Heart left ventricle (tissue), 16 donors: Measurements from ENCODE around the gene LAMA2. TPM values are rescaled to one million over a fixed set of nuclear protein-coding genes. Genes with fewer than 3 reads are reported as not detected.

Source experiments
- ATAC-seq, 4 donors: fragments of 200-7000 bp; cut with Tn5 transposase; one replicate each; pipeline ENCODE4 v1.9.1; 2020 to 2022; ENCODE audit warnings: moderate library complexity in 4 of 4, mild to moderate bottlenecking in 3 of 4, moderate number of reproducible peaks in 1 of 4
- DNase-seq, 5 donors: peaks; one replicate each; pipeline ENCODE4 v3.0.0-alpha.2; 2020
- H3K27ac ChIP-seq, 12 donors: fragments of 200-600 bp; sonication (generic) in 4 of 12; one replicate each; pipeline versions ENCODE4 v1.5.0 to v1.8.0; 2016 to 2022; ENCODE audit warnings: mild to moderate bottlenecking in 2 of 12
- H3K27me3 ChIP-seq, 9 donors: fragments of 200-600 bp; sonication (generic) in 2 of 9; one replicate each; pipeline versions ENCODE4 v1.5.1 to v1.8.0; 2016 to 2022; ENCODE audit warnings: mild to moderate bottlenecking in 3 of 9
- H3K36me3 ChIP-seq, 9 donors: fragments of 200-600 bp; sonication (generic) in 2 of 9; one replicate each; pipeline versions ENCODE4 v1.5.0 to v1.8.0; 2018 to 2022; ENCODE audit warnings: mild to moderate bottlenecking in 2 of 9
- H3K4me1 ChIP-seq, 12 donors: fragments of 200-600 bp; sonication (generic) in 4 of 12; one replicate each; pipeline versions ENCODE4 v1.5.0 to v1.8.0; 2016 to 2022; ENCODE audit warnings: mild to moderate bottlenecking in 3 of 12
- H3K4me3 ChIP-seq, 12 donors: fragments of 200-600 bp; sonication (generic) in 4 of 12; one replicate each; pipeline versions ENCODE4 v1.5.0 to v1.8.0; 2017 to 2022; ENCODE audit warnings: mild to moderate bottlenecking in 9 of 12, moderate library complexity in 4 of 12
- H3K9me3 ChIP-seq, 12 donors: fragments of 200-600 bp; sonication (generic) in 4 of 12; one replicate each; pipeline versions ENCODE4 v1.5.0 to v1.8.0; 2016 to 2022; ENCODE audit warnings: mild to moderate bottlenecking in 1 of 12
- CTCF ChIP-seq, 12 donors: fragments of 200-600 bp; sonication (generic) in 4 of 12; IDR thresholded peaks; one replicate each; pipeline versions ENCODE4 v1.5.0 to v1.8.0; 2018 to 2022; ENCODE audit warnings: antibody characterized with exemption in 12 of 12, mild to moderate bottlenecking in 5 of 12
- POLR2A ChIP-seq, 2 donors: fragments of 450-650 bp; IDR thresholded peaks; one replicate each; pipeline ENCODE4 v1.6.1; 2017; ENCODE audit warnings: antibody characterized with exemption in 2 of 2, mild to moderate bottlenecking in 2 of 2, moderate library complexity in 2 of 2
- WGBS, 4 donors: extraction: QIAGEN DNeasy Blood & Tissue Kit in 2 of 4; methylation state at CpG; one replicate each; pipeline versions ENCODE4 v1.1.5 to v1.1.7; 2013 to 2018; 5-methylcytosine and 5-hydroxymethylcytosine counted together
- intact Hi-C, 10 donors: fragments of 100-400 bp; cut with DNase I; formaldehyde crosslinking; loops; one replicate each; pipeline versions ENCODE4 v1.11.1 to v1.14.2; 2022
- polyA plus RNA-seq, 2 donors: library from polyadenylated mRNA; stranded (reverse); fragments of 200-250 nt; gene quantifications; one replicate each; pipeline ENCODE4 v1.2.3, GENCODE V29; 2013
- total RNA-seq, 9 donors: library from RNA; depleted of rRNA in 2 of 9; stranded (reverse); fragments of >200 nt in 2 of 9; fragmentation: NEBNext Ultra II Directional in 3 of 9; extraction: Animal tissue kit (Norgen Biotek cat#: 25700) in 3 of 9; gene quantifications; one replicate each; pipeline versions ENCODE4 v1.1.0 to v1.2.4, GENCODE V29; 2016 to 2023
- donor health status: ischemic (EF 13 %, LVEDD 7.1; RV severe dilation, severe dysfunction).
- donor health status: healthy with polysubstance abuse.
- donor health status: DM: no; HTN: yes; CAD: no.
- donor health status: DM: no; HTN: no; CAD: no.
- donor health status: ischemic (EF 25% LVEDD 6.9; RV normal size, moderate dysfunction).
- donor health status: ischemic (EF 25% LVEDD 5.7; RV mildly dilated, moderate dysfunction).
- donor health status: healthy.
- donor health status: DM: yes; HTN: yes; CAD: no.
- donor health status: ischemic (EF 35%, LVEDD 5.7; RV mildly dilated, moderate dysfunction).
- donor health status: nonischemic (EF 11% LVEDD 7.7; RV severe dilation, severe dysfunction).
- donor health status: DM: yes; HTN: yes; CAD: no.
- donor health status: PGD.
- donor health status: ischemic (EF 29% LVEDD 5.4; RV normal size, mild dysfunction).
- donor health status: nonischemic (EF 23%, LVEDD 6.1; RV moderate dilation, normal function).

Gene LAMA2
- total and polyA plus RNA-seq, 11 donors = 34.8 to 299 (median 206) TPM

- H3K4me1 ChIP-seq = peaks cover 0 to 20% (median 1%) of the 10 kb centered on the region in 12 donors
- no peak overlapping the region for H3K27ac ChIP-seq
- WGBS, 4 donors = 79 to 83% (median 82%) methylated on average over 6 of the region's 6 CpGs
- ATAC-seq (no peak), DNase-seq (no peak)
- TF ChIP-seq POLR2A (IDR thresholded peaks at IDR 0.05) = no peak
- H3K4me3 ChIP-seq = no peak overlapping the region
- intact Hi-C loops = no loop called here
- peaks cover 0 to 6% (median 0%) of the 10 kb centered on the region in 9 donors for H3K36me3 ChIP-seq
- H3K9me3 ChIP-seq = peaks cover 0 to 10% (median 0%) of the 10 kb centered on the region in 12 donors
- no peaks in the 10 kb centered on the region for H3K27me3 ChIP-seq
Observed at GRCh38 chr6:129022011-129022553, 139.1 kb downstream of the LAMA2 start.

- WGBS, 4 donors = 31 to 47% (median 39%) methylated on average over 1 of the region's 1 CpG
- peaks cover 0 to 6% (median 0%) of the 10 kb centered on the region in 9 donors for H3K36me3 ChIP-seq
- peaks cover 0 to 34% (median 10%) of the 10 kb centered on the region in 12 donors for H3K4me1 ChIP-seq
- no peak overlapping the region for H3K27ac ChIP-seq
- DNase-seq = no peak
- H3K27me3 ChIP-seq = no peaks in the 10 kb centered on the region
- H3K9me3 ChIP-seq = no peaks in the 10 kb centered on the region
- H3K4me3 ChIP-seq = no peak overlapping the region
- no peak for TF ChIP-seq POLR2A (IDR thresholded peaks at IDR 0.05)
- TF ChIP-seq CTCF (IDR thresholded peaks at IDR 0.05) = no peak
- intact Hi-C loops = no loop called here
- no peak for ATAC-seq
Observed at GRCh38 chr6:129026601-129027000, 143.7 kb downstream of the LAMA2 start.

- Histone ChIP-seq H3K4me3 (no peak overlapping the region), H3K27me3 (no peaks in the 10 kb centered on the region), H3K9me3 (no peaks in the 10 kb centered on the region), H3K36me3 (no peaks in the 10 kb centered on the region), H3K27ac (peak overlapping the region in 1 of 12 donors; percentile 2), H3K4me1 (peaks cover 0 to 38% (median 9%) of the 10 kb centered on the region in 12 donors)
- TF ChIP-seq POLR2A (IDR thresholded peaks at IDR 0.05) = no peak
- no peak for TF ChIP-seq CTCF (IDR thresholded peaks at IDR 0.05)
- 69 to 76% (median 74%) methylated on average over 2 of the region's 2 CpGs for WGBS, 4 donors
- intact Hi-C loops = no loop called here
- ATAC-seq (no peak), DNase-seq (no peak)
Observed at GRCh38 chr6:129029778-129030177, 146.8 kb downstream of the LAMA2 start.

GRCh38 chr6:129030215-129030614, 147.3 kb downstream of the LAMA2 start:
- Histone ChIP-seq H3K36me3 (no peaks in the 10 kb centered on the region), H3K9me3 (no peaks in the 10 kb centered on the region), H3K4me1 (peaks cover 0 to 38% (median 9%) of the 10 kb centered on the region in 12 donors), H3K4me3 (no peak overlapping the region), H3K27ac (peak overlapping the region in 2 of 12 donors; percentile 2 to 9), H3K27me3 (no peaks in the 10 kb centered on the region)
- no peak for DNase-seq
- WGBS, 4 donors = 87 to 100% (median 95%) methylated on average over 1 of the region's 1 CpG
- TF ChIP-seq CTCF (IDR thresholded peaks at IDR 0.05) = no peak
- no peak for TF ChIP-seq POLR2A (IDR thresholded peaks at IDR 0.05)
- no peak for ATAC-seq
- intact Hi-C loops = no loop called here
